Neuronal stem cell (in vitro differentiated cells): Measurements from ENCODE around the gene CHD5.

Experiments used
- DNase-seq: peaks from one replicate; pipeline ENCODE4 v3.0.0-alpha.2; 2013; ENCODE audit warnings: low spot score
- H2AFZ ChIP-seq: one replicate; pipeline ENCODE4 v1.6.1; 2013; ENCODE audit warnings: mild to moderate bottlenecking, low read length, inconsistent platforms
- H2AK5ac ChIP-seq: 2 replicates; pipeline ENCODE4 v1.6.1; 2013; ENCODE audit warnings: low read depth, mild to moderate bottlenecking, inconsistent platforms, low read length, moderate library complexity, mixed read lengths
- H2BK120ac ChIP-seq: 2 replicates; pipeline ENCODE4 v1.6.1; 2013; ENCODE audit warnings: low read depth, mild to moderate bottlenecking, inconsistent platforms, low read length, moderate library complexity, mixed read lengths
- H2BK12ac ChIP-seq: one replicate; pipeline ENCODE4 v1.6.1; 2013; ENCODE audit warnings: low read length, inconsistent platforms
- H2BK15ac ChIP-seq: 2 replicates; pipeline ENCODE4 v1.6.1; 2013; ENCODE audit warnings: mild to moderate bottlenecking, low read length, inconsistent platforms, mixed read lengths
- H2BK5ac ChIP-seq: one replicate; pipeline ENCODE4 v1.6.1; 2013; ENCODE audit warnings: inconsistent platforms, mild to moderate bottlenecking, low read length, moderate library complexity
- H3K14ac ChIP-seq: one replicate; pipeline ENCODE4 v1.6.1; 2013; ENCODE audit warnings: low read length, inconsistent platforms
- H3K18ac ChIP-seq: 2 replicates; pipeline ENCODE4 v1.6.1; 2013; ENCODE audit warnings: low read length, inconsistent platforms
- H3K23ac ChIP-seq: 2 replicates; pipeline ENCODE4 v1.6.1; 2013; ENCODE audit warnings: low read depth, mild to moderate bottlenecking, mixed read lengths, low read length, inconsistent platforms; ENCODE audit not compliant: poor library complexity
- H3K27ac ChIP-seq: replicated peaks from 3 replicates; pipeline ENCODE4 v1.5.1; 2013; ENCODE audit warnings: low read length, inconsistent platforms
- H3K27me3 ChIP-seq, 3 experiments: 2 replicates each; pipeline ENCODE4 v1.6.1; 2013; ENCODE audit warnings: low read length in 3 of 3, mild to moderate bottlenecking in 2 of 3, inconsistent platforms in 1 of 3, low read depth in 1 of 3, mixed read lengths in 1 of 3, moderate library complexity in 1 of 3; ENCODE audit not compliant: control insufficient read depth in 3 of 3, insufficient read depth in 3 of 3
- H3K36me3 ChIP-seq, 2 donors: replicated peaks in 1 of 2; 2 replicates each; pipeline ENCODE4 v1.6.1; 2013; ENCODE audit warnings: low read length in 2 of 2; ENCODE audit not compliant: control insufficient read depth in 2 of 2, insufficient read depth in 2 of 2
- H3K4ac ChIP-seq: 2 replicates; pipeline ENCODE4 v1.6.1; 2013; ENCODE audit warnings: inconsistent platforms, mild to moderate bottlenecking, low read length, moderate library complexity
- H3K4me1 ChIP-seq, 2 donors: 1 replicate in 1 of 2; 2 replicates in 1 of 2; pipeline ENCODE4 v1.6.1; 2013; ENCODE audit warnings: low read length in 2 of 2, low read depth in 1 of 2; ENCODE audit not compliant: control insufficient read depth in 2 of 2, insufficient read depth in 1 of 2
- H3K4me2 ChIP-seq: one replicate; pipeline ENCODE4 v1.6.1; 2013; ENCODE audit warnings: mild to moderate bottlenecking, low read length, inconsistent platforms; ENCODE audit not compliant: insufficient read depth, poor library complexity, severe bottlenecking
- H3K4me3 ChIP-seq, 2 donors: 2 replicates each; pipeline ENCODE4 v1.5.1; 2013; ENCODE audit warnings: low read length in 2 of 2, mild to moderate bottlenecking in 2 of 2, inconsistent platforms in 1 of 2, moderate library complexity in 1 of 2
- H3K79me1 ChIP-seq: one replicate; pipeline ENCODE4 v1.6.1; 2013; ENCODE audit warnings: low read depth, mild to moderate bottlenecking, inconsistent platforms, low read length, moderate library complexity
- H3K9ac ChIP-seq: one replicate; pipeline ENCODE4 v1.6.1; 2013; ENCODE audit warnings: mild to moderate bottlenecking, low read depth, low read length, inconsistent platforms; ENCODE audit not compliant: poor library complexity
- H3K9me3 ChIP-seq, 2 donors: replicated peaks in 1 of 2; 2 replicates each; pipeline versions ENCODE3 to v1.6.1; 2013; ENCODE audit warnings: low read length in 2 of 2, mild to moderate bottlenecking in 2 of 2, inconsistent platforms in 1 of 2, low read depth in 1 of 2, mixed read lengths in 1 of 2, moderate library complexity in 1 of 2; ENCODE audit not compliant: control insufficient read depth in 2 of 2, insufficient read depth in 1 of 2
- H4K8ac ChIP-seq: one replicate; pipeline ENCODE4 v1.6.1; 2013; ENCODE audit warnings: low read depth, mild to moderate bottlenecking, inconsistent platforms, low read length, moderate library complexity
- H4K91ac ChIP-seq: one replicate; pipeline ENCODE4 v1.6.1; 2013; ENCODE audit warnings: low read length, low read depth, mild to moderate bottlenecking, inconsistent platforms; ENCODE audit not compliant: poor library complexity
- WGBS, 2 donors: extraction: QIAGEN DNeasy Blood & Tissue Kit; methylation state at CpG; one replicate each; pipeline ENCODE4 v1.1.7; 2013; ENCODE audit warnings: missing lambda C conversion rate in 2 of 2, mixed read lengths in 1 of 2; ENCODE audit not compliant: insufficient read length in 2 of 2, insufficient replicate concordance in 1 of 2; ENCODE audit errors: extremely low coverage in 2 of 2; 5-methylcytosine and 5-hydroxymethylcytosine counted together

The CHD5 gene

GRCh38 chr1:6091823-6092109, 88.4 kb downstream of the CHD5 start:
- no peak overlapping the region for H3K4me2 ChIP-seq
- no peak overlapping the region for H3K9ac ChIP-seq
- H3K23ac ChIP-seq, result peak overlapping the region; percentile 65
- H3K14ac ChIP-seq, result no peak overlapping the region
- peak overlapping the region; percentile 88 for H2AK5ac ChIP-seq
- H3K27me3 ChIP-seq, result peaks cover 0 to 39% (median 0%) of the 10 kb centered on the region in 3 experiments
- H3K4ac ChIP-seq, result no peak overlapping the region
- no peak for DNase-seq
- H3K4me1 ChIP-seq, result no peaks in the 10 kb centered on the region
- no peaks in the 10 kb centered on the region for H3K36me3 ChIP-seq
- no peak overlapping the region for H2BK12ac ChIP-seq
- peaks cover 1% of the 10 kb centered on the region for H3K79me1 ChIP-seq
- no peak overlapping the region for H3K27ac ChIP-seq
- no peak overlapping the region for H2BK5ac ChIP-seq
- H3K4me3 ChIP-seq, result no peak overlapping the region
- no peak overlapping the region for H3K18ac ChIP-seq
- H4K8ac ChIP-seq, result no peak overlapping the region
- no CpG with 5 or more reads among the region's 10 CpGs for WGBS, 2 donors
- no peaks in the 10 kb centered on the region for H3K9me3 ChIP-seq
- H4K91ac ChIP-seq, result no peak overlapping the region
- no peak overlapping the region for H2BK120ac ChIP-seq
- H2AFZ ChIP-seq, result no peak overlapping the region
- no peak overlapping the region for H2BK15ac ChIP-seq

GRCh38 chr1:6090996-6091822, 88.9 kb downstream of the CHD5 start:
- Histone ChIP-seq H2AK5ac (peak overlapping the region; percentile 88), H3K18ac (no peak overlapping the region), H2BK12ac (no peak overlapping the region), H3K36me3 (no peaks in the 10 kb centered on the region), H3K9ac (no peak overlapping the region), H2AFZ (no peak overlapping the region), H3K14ac (no peak overlapping the region), H3K79me1 (peaks cover 1% of the 10 kb centered on the region), H4K8ac (no peak overlapping the region), H3K4ac (no peak overlapping the region), H2BK120ac (no peak overlapping the region), H3K9me3 (no peaks in the 10 kb centered on the region), H3K4me2 (no peak overlapping the region), H3K23ac (peak overlapping the region; percentile 65), H3K4me1 (no peaks in the 10 kb centered on the region), H2BK15ac (no peak overlapping the region), H2BK5ac (no peak overlapping the region), H3K27ac (no peak overlapping the region), H4K91ac (no peak overlapping the region), H3K4me3 (no peak overlapping the region), H3K27me3 (peaks cover 0 to 44% (median 0%) of the 10 kb centered on the region in 3 experiments)
- WGBS, 2 donors, result no CpG with 5 or more reads among the region's 25 CpGs
- DNase-seq, result no peak

GRCh38 chr1:6090288-6090687, 89.8 kb downstream of the CHD5 start:
- H3K36me3 ChIP-seq, result no peaks in the 10 kb centered on the region
- WGBS, 2 donors, result no CpG with 5 or more reads among the region's 18 CpGs

GRCh38 chr1:6088956-6089355, 91.2 kb downstream of the CHD5 start:
- Histone ChIP-seq H3K9me3 (no peaks in the 10 kb centered on the region), H3K4ac (no peak overlapping the region), H3K18ac (peak overlapping the region; percentile 52), H2AFZ (no peak overlapping the region), H2BK12ac (no peak overlapping the region), H3K4me3 (no peak overlapping the region), H3K9ac (no peak overlapping the region), H3K4me2 (no peak overlapping the region), H2AK5ac (no peak overlapping the region), H2BK15ac (no peak overlapping the region), H4K91ac (no peak overlapping the region), H4K8ac (no peak overlapping the region), H2BK5ac (no peak overlapping the region), H3K14ac (peak overlapping the region; percentile 9), H3K79me1 (no peaks in the 10 kb centered on the region), H3K27me3 (peaks cover 0 to 51% (median 0%) of the 10 kb centered on the region in 3 experiments), H3K4me1 (peaks cover 0 to 2% of the 10 kb centered on the region in 2 donors), H3K27ac (no peak overlapping the region), H3K23ac (no peak overlapping the region), H2BK120ac (no peak overlapping the region), H3K36me3 (no peaks in the 10 kb centered on the region)
- no CpG with 5 or more reads among the region's 19 CpGs for WGBS, 2 donors
- no peak for DNase-seq

More at GRCh38 chr1:6090288-6090687, 89.8 kb downstream of the CHD5 start:
- Histone ChIP-seq H3K4me2 (no peak overlapping the region), H2BK5ac (no peak overlapping the region), H2BK12ac (no peak overlapping the region), H2AFZ (no peak overlapping the region), H2BK15ac (no peak overlapping the region), H3K9ac (no peak overlapping the region), H3K4ac (no peak overlapping the region), H2BK120ac (no peak overlapping the region), H4K91ac (no peak overlapping the region), H3K79me1 (no peaks in the 10 kb centered on the region), H2AK5ac (peak overlapping the region; percentile 81), H3K23ac (no peak overlapping the region), H3K27me3 (peaks cover 0 to 51% (median 0%) of the 10 kb centered on the region in 3 experiments), H3K14ac (peak overlapping the region; percentile 56), H3K4me3 (no peak overlapping the region), H3K9me3 (no peaks in the 10 kb centered on the region), H3K27ac (no peak overlapping the region), H3K4me1 (no peaks in the 10 kb centered on the region), H3K18ac (peak overlapping the region; percentile 64), H4K8ac (no peak overlapping the region)
- no peak for DNase-seq
